GM19238 (cell line): ENCODE measurements around the gene AKR1C1.
"Not testable (repeated sequence)": the region's sequence is repeated elsewhere in the genome, so short reads cannot be mapped to it uniquely, and the experiment has no call there.

Experiments used
- DNase-seq: peaks from one replicate; pipeline ENCODE4 v3.0.0; 2011; ENCODE audit warnings: low spot score; ENCODE audit not compliant: insufficient read length

Gene AKR1C1

DNA sequence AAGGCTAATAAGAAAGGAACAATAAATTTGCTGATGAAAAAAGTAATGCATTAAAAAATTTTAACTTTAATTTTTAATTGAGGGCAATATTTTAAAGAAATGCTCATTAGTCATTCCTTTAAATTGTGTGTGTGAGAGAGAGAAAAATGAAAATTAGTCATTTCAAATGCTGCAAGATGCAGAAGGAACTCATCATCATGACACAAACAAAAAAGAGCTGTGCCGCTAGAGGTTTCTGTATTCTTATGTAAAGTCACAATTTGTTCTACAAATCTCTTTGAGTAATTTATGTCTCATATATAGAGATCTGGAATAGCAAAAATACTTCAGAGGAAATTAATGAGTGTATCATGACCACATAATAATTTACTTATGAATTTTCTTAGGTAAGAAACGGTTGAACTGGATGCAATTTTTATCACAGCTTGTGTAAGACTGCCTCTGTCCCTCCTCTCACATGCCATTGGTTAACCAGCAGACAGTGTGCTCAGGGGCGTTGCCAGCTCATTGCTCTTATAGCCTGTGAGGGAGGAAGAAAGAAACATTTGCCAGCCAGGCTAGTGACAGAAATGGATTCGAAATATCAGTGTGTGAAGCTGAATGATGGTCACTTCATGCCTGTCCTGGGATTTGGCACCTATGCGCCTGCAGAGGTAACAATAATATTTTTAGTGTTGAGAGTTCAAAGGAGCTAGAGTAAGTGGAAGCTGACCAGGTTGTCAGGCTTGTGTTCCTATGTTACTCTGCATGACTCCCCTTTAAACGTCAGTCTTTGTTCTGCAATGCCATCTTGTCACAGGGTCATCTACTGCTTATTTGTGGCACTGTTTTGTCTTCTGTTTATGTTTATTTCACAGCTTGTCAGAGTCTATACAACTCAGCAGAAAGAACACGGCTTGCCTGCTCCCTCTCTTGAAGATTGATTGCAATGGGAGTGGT is at the start of gene AKR1C1:
AKR1C1 (plus strand) TSS at position 540 of the 939 bp plus-strand sequence; CDS start at position 570, 30 bp downstream.
- DNase-seq: not testable (repeated sequence)

GRCh38 chr10:4914213-4914850 is 48.9 kb upstream of the AKR1C1 start:
- no peak for DNase-seq

DNA sequence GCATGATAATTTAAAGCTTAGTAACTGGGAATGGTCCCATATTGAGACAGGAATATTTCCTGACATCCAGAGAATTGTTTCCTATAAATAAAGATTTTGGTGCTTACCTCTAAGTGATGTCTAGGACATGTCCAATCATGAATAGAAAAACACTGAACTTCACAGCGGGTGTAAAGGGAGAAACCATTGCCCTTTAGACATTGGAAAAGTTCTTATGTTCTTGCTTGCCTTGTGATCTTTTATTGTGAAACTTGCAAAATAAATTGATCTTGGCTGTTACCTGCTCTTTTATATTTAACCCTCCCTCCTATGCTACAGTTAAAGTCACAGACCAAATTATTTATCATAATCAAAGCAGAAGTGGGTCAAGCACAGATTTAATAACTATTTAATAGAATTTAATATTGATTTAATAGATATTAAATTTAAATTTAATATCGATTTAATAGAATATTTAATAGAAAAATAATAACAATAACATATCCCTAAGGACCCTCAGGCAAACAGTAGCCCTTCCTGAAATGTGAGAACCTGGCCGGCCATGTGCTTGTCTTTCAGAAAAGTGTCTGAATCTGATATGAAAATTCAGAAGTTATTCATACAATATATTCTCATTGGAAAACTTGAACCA is 47.0 kb upstream of the AKR1C1 start:
- no peak for DNase-seq

GRCh38 chr10:4918236-4918635 is 45.0 kb upstream of the AKR1C1 start:
- DNase-seq: no peak

DNA sequence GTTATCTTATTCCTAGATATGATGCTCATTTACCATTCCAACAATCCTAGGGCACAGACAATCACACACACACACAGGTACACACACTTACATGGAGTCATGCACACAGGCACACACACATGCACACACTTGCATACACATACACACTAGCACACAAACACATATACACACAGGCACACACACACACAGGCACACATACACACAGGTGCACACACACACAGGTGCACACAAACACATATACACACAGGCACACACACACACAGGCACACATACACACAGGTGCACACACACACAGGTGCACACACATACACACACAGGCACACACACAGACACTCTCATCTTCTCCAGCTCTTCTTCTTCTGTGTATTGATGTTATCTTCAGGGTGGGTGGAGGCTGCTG is 38.7 kb upstream of the AKR1C1 start:
- not testable (repeated sequence) for DNase-seq

- no peak for DNase-seq
Observed at GRCh38 chr10:4926400-4926799, 36.8 kb upstream of the AKR1C1 start.

- DNase-seq: no peak
Observed at GRCh38 chr10:4931587-4931986, 31.6 kb upstream of the AKR1C1 start.

GRCh38 chr10:4934391-4934987 is 28.7 kb upstream of the AKR1C1 start:
- no peak for DNase-seq

- DNase-seq: no peak
Observed at GRCh38 chr10:4937346-4937745, 25.9 kb upstream of the AKR1C1 start.

GRCh38 chr10:4939224-4940072 is 23.8 kb upstream of the AKR1C1 start:
- no peak for DNase-seq

GRCh38 chr10:4940073-4940428 is 23.2 kb upstream of the AKR1C1 start:
- not testable (repeated sequence) for DNase-seq

- not testable (repeated sequence) for DNase-seq
Observed at GRCh38 chr10:4940909-4941308, 22.3 kb upstream of the AKR1C1 start.

GRCh38 chr10:4941540-4942330 is 21.5 kb upstream of the AKR1C1 start:
- DNase-seq: no peak

DNA sequence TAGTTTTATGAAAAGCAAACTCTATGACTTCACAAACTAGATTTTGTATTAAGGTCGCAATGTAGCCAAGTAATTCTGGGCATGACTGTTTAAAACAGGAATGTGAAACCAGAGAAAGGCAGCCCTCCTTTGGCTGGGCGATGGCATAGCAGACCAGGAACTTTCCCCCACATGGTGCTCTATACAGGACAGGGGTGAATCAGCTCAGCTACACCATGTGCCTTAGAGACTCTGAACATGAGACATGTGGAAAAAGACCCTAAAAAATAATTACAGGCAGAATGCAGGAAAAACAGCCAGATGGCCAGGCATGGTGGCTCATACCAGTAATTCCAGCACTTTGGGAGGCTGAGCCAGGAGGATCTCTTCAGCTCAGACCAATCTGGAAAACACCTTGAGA is 20.3 kb upstream of the AKR1C1 start:
- DNase-seq: not testable (repeated sequence)

- DNase-seq: not testable (repeated sequence)
Observed at GRCh38 chr10:4943416-4943815, 19.8 kb upstream of the AKR1C1 start.

DNA sequence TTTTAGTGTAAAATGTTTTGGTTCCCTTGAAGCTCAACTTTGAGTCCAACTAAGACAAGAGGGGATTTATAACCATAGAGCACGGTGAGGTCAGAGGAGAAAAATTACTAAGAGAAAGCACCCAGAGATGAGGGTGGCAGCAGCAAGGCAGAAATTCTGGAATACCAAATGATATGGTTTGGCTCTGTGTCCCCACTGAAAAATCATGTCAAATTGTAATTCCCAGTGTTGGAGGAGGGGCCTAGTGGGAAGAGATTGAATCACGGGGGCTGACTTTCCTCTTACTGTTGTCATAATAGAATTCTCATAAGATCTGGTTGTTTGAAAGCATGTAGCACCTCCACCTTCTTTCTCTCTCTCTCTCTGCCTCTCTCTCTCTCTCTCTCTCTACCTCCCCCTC is 19.4 kb upstream of the AKR1C1 start:
- no peak for DNase-seq

DNA sequence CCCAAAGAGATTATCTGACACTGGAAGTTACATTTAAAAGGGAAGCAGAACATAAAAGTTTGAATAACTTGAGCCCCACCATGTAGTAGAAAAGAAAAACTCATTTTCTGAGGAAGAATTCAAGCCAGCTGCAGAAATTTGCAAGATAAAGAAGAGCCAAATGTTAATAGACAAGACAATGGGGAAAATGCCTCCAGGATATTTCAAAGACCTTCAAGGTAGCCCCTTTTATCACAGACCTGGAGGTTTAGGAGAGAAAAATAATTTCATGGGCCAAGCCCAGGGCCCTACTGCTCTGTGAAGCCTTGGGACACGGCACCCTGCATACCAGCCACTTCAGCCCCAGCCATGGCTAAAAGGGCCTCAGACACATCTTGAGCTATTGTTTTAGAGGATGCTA is 18.4 kb upstream of the AKR1C1 start:
- DNase-seq: no peak

DNA sequence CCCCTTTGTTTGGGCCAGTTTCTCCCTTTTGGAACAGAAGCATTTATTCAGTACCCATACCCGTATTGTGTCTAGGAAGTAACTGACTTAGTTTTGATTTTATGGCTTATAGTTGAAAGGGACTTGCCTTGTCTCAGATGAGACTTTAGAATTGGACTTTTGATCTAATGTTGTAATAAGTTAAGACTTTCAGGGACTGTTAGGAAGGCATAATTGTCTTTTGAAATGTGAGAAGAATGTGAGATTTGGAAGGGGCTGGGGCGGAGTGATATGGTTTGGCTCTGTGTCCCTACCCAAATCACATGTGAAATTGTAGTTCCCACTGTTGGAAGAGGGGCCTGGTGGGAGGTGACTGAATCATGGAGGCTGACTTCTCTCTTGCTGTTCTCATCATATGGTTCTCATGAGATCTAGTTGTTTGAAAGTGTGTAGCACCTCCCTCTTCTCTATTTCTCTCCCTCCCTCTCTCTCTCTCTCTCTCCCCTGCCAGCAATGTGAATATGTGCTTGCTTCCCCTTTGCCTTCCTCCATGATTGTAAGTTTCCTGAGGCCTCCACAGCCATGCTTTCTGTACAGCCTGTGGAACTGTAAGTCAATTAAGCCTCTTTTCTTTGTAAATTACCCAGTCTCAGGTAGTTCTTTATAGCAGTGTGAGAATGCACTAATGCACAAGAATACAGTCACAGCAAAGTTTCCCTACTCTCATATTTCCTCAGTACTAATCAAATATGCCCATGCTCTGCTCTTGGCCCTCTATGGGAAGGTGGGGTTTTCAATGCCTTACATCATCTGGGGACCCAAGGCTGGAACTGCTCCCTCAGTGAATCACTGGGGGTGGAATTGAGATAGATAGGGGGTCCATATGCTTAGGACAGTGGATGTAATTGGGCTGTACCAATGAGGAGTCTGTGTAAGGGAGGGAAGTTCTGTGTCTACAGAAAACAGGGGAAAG is 17.2 kb upstream of the AKR1C1 start:
- no peak for DNase-seq
